ENCODE data around the gene ZNF547. TPM values are rescaled to one million over a fixed set of nuclear protein-coding genes. Genes with fewer than 3 reads are reported as not detected.
"Not testable (repeated sequence)": the region's sequence is repeated elsewhere in the genome, so short reads cannot be mapped to it uniquely, and the experiment has no call there.

The ZNF547 gene
- total RNA-seq, 1 donor from 2014 or later, result 11.2 TPM

- not testable (repeated sequence) for DNase-seq
Observed at GRCh38 chr19:57374647-57375046, 11.3 kb downstream of the ZNF547 start.

GRCh38 chr19:57376151-57376550 lies 12.8 kb downstream of the ZNF547 start:
- no peak for DNase-seq

GRCh38 chr19:57377498-57378146 lies 14.3 kb downstream of the ZNF547 start:
- no peak for DNase-seq

- no peak for DNase-seq
Observed at GRCh38 chr19:57380923-57381322, 17.6 kb downstream of the ZNF547 start.

GRCh38 chr19:57382806-57383488 lies 19.6 kb downstream of the ZNF547 start:
- no peak for DNase-seq

- no peak for DNase-seq
Observed at GRCh38 chr19:57389194-57389729, 25.9 kb downstream of the ZNF547 start.

- DNase-seq, result peak; percentile 98
Observed at GRCh38 chr19:57389730-57390598, 26.6 kb downstream of the ZNF547 start, which contains the start of gene ZNF548. Gene ZNF548 (plus strand): TSS chr19:57389854. CDS start chr19:57390100, 246 bp downstream.

- no peak for DNase-seq
Observed at GRCh38 chr19:57395710-57396109, 32.4 kb downstream of the ZNF547 start.

GRCh38 chr19:57398868-57399267 lies 35.5 kb downstream of the ZNF547 start:
- DNase-seq, result no peak

- no peak for DNase-seq
Observed at GRCh38 chr19:57403737-57404563, 40.6 kb downstream of the ZNF547 start.

- DNase-seq, result no peak
Observed at GRCh38 chr19:57406516-57407123, 43.3 kb downstream of the ZNF547 start.

GRCh38 chr19:57410877-57411671 lies 47.7 kb downstream of the ZNF547 start, which contains the start of gene ZNF17:
Gene ZNF17 (plus strand): TSS chr19:57411161. CDS start chr19:57413616, 2,455 bp downstream.
- DNase-seq, result peak; percentile 87

- DNase-seq, result no peak
Observed at GRCh38 chr19:57419439-57419838, 56.1 kb downstream of the ZNF547 start.

GRCh38 chr19:57421037-57421436 lies 57.7 kb downstream of the ZNF547 start:
- DNase-seq, result no peak

Other genes starting within 250 kb of the ZNF547 start
- not detected for gene USP29, start 243.6 kb upstream of the ZNF547 start, total RNA-seq
- gene ZIM3, start 218.3 kb upstream of the ZNF547 start, total RNA-seq, result not detected
- gene DUXA, start 196.1 kb upstream of the ZNF547 start, total RNA-seq, result not detected
- gene ZNF264, start 172.1 kb upstream of the ZNF547 start, total RNA-seq, result 27.5 TPM
- gene AURKC, start 132.5 kb upstream of the ZNF547 start, total RNA-seq, result 1.1 TPM
- gene ZNF805, start 122.9 kb upstream of the ZNF547 start, total RNA-seq, result 34.2 TPM
- gene ZNF460, start 83.1 kb upstream of the ZNF547 start, total RNA-seq, result 155 TPM
- gene ZNF543, start 43.1 kb upstream of the ZNF547 start, total RNA-seq, result 40.7 TPM
- gene ZNF304, start 12.3 kb upstream of the ZNF547 start, total RNA-seq, result 22.1 TPM
- 26.2 TPM for gene TRAPPC2B, start within 50 bp of the ZNF547 start, total RNA-seq
- gene ZNF548, start 26.3 kb downstream of the ZNF547 start, total RNA-seq, result 49.1 TPM
- 31.7 TPM for gene ZNF17, start 47.6 kb downstream of the ZNF547 start, total RNA-seq
- 37.1 TPM for gene ZNF749, start 71.8 kb downstream of the ZNF547 start, total RNA-seq
- 5.0 TPM for gene VN1R1, start 93.6 kb downstream of the ZNF547 start, total RNA-seq
- gene ZNF772, start 114.0 kb downstream of the ZNF547 start, total RNA-seq, result 73.9 TPM
- gene ZNF419, start 124.2 kb downstream of the ZNF547 start, total RNA-seq, result 32.1 TPM
- 26.4 TPM for gene ZNF773, start 136.4 kb downstream of the ZNF547 start, total RNA-seq
- gene ZNF549, start 163.8 kb downstream of the ZNF547 start, total RNA-seq, result 18.7 TPM
- 12.8 TPM for gene ZNF550, start 196.3 kb downstream of the ZNF547 start, total RNA-seq
- 15.1 TPM for gene ZNF416, start 215.4 kb downstream of the ZNF547 start, total RNA-seq
- gene ZIK1, start 220.6 kb downstream of the ZNF547 start, total RNA-seq, result 33.7 TPM
- gene ZNF530, start 236.3 kb downstream of the ZNF547 start, total RNA-seq, result 3.6 TPM